HepG2 (cell line): ENCODE measurements around the gene CSNK2A2. TPM values are rescaled to one million over a fixed set of nuclear protein-coding genes. Genes with fewer than 3 reads are reported as not detected.

ENCODE experiments used
- ATAC-seq: fragments of 200-7000 bp; cut with Tn5 transposase; 3 replicates; pipeline ENCODE4 v1.9.1; 2020; ENCODE audit warnings: mild to moderate bottlenecking, moderate library complexity
- BruUV-seq: library from RNA; stranded (reverse); fragments of 400-500 nt; replicated peaks from 2 replicates; lab custom pipeline; 2021; lab: Mats Ljungman, UMichigan
- CTCF ChIA-PET: fragments of 300-600 bp; formaldehyde crosslinking; extraction: SDS; loops from one replicate; lab custom pipeline; 2021; ENCODE audit warnings: low total read pairs, inconsistent platforms, low intra/inter-chr PET ratio; lab: Yijun Ruan, JAX
- POLR2A ChIA-PET: fragments of 350-600 bp; sonication (Branson Sonifier 250); formaldehyde crosslinking; loops from one replicate; lab custom pipeline; 2020; ENCODE audit warnings: antibody characterized with exemption, inconsistent platforms; lab: Yijun Ruan, JAX
- DNase-seq: peaks from one replicate; pipeline ENCODE4 v3.0.0-alpha.2; 2015; ENCODE audit warnings: low spot score
- FAIRE-seq: peaks from 3 replicates; lab custom pipeline; 2011; peaks lifted over from hg19 to GRCh38; lab: Jason Lieb, UNC
- H2AFZ ChIP-seq: one replicate; pipeline ENCODE4 v1.6.1; 2011; ENCODE audit warnings: low read length, inconsistent platforms
- H3K27ac ChIP-seq: fragments of 300-600 bp; 3 replicates; pipeline ENCODE4 v1.8.0; 2011; ENCODE audit warnings: mixed run types, mild to moderate bottlenecking, mixed read lengths, low read length, inconsistent platforms; ENCODE audit not compliant: insufficient read depth; ENCODE audit errors: extremely low read length
- H3K27me3 ChIP-seq, 2 experiments: fragments of 200-600 bp in 1 of 2; 2 replicates in 1 of 2; 3 replicates in 1 of 2; pipeline versions ENCODE4 v1.6.0 to v1.8.0; 2011; ENCODE audit warnings: low read length in 2 of 2, mild to moderate bottlenecking in 2 of 2, moderate library complexity in 2 of 2, inconsistent platforms in 1 of 2; ENCODE audit not compliant: insufficient read depth in 2 of 2, control insufficient read depth in 1 of 2
- H3K36me3 ChIP-seq, 2 experiments: fragments of 200-600 bp in 1 of 2; replicated peaks in 1 of 2; 2 replicates in 1 of 2; 3 replicates in 1 of 2; pipeline versions ENCODE4 v1.5.1 to v1.8.0; 2011; ENCODE audit warnings: low read length in 2 of 2, inconsistent platforms in 1 of 2; ENCODE audit not compliant: insufficient read depth in 2 of 2, control insufficient read depth in 1 of 2
- H3K4me1 ChIP-seq: 2 replicates; pipeline ENCODE4 v1.5.1; 2012; ENCODE audit warnings: low read length, inconsistent platforms; ENCODE audit not compliant: insufficient read depth
- H3K4me2 ChIP-seq: 2 replicates; pipeline ENCODE4 v1.6.0; 2011; ENCODE audit warnings: low read depth, low read length, inconsistent platforms
- H3K4me3 ChIP-seq, 3 experiments: fragments of 200-600 bp in 1 of 3; sonication (generic), shearing (Covaris generic) in 1 of 3; replicated peaks in 1 of 3; 2 replicates each; pipeline ENCODE4 v1.5.1; 2011 to 2016; ENCODE audit warnings: low read length in 3 of 3, inconsistent platforms in 2 of 3, low read depth in 2 of 3, mild to moderate bottlenecking in 2 of 3, control low read depth in 1 of 3, mixed read lengths in 1 of 3; ENCODE audit not compliant: insufficient read depth in 1 of 3
- H3K79me2 ChIP-seq: one replicate; pipeline ENCODE4 v1.6.1; 2011; ENCODE audit warnings: low read length, inconsistent platforms; ENCODE audit not compliant: insufficient read depth
- H3K9ac ChIP-seq: 2 replicates; pipeline ENCODE4 v1.6.0; 2011; ENCODE audit warnings: mild to moderate bottlenecking, low read depth, low read length, inconsistent platforms; ENCODE audit not compliant: insufficient read depth
- H3K9me3 ChIP-seq: 2 replicates; pipeline ENCODE4 v1.5.1; 2012; ENCODE audit warnings: mild to moderate bottlenecking, low read length
- H4K20me1 ChIP-seq: 2 replicates; pipeline ENCODE4 v1.6.0; 2011; ENCODE audit warnings: inconsistent platforms, mild to moderate bottlenecking, low read length, moderate library complexity; ENCODE audit not compliant: insufficient read depth
- AHR ChIP-seq: IDR thresholded peaks from 2 replicates; pipeline ENCODE4 v1.6.1; 2018; ENCODE audit warnings: missing genetic modification reagents, missing compliant biosample characterization
- ATM ChIP-seq: fragments of 450-650 bp; IDR thresholded peaks from 2 replicates; pipeline ENCODE4 v1.7.1; 2017; ENCODE audit warnings: mild to moderate bottlenecking, borderline replicate concordance
- CREB1 ChIP-seq, 2 experiments: fragments of 450-650 bp in 1 of 2; IDR thresholded peaks; 2 replicates each; pipeline ENCODE4 v1.6.1; 2016 to 2017; ENCODE audit warnings: control low read depth in 1 of 2, mild to moderate bottlenecking in 1 of 2, missing compliant biosample characterization in 1 of 2, missing genetic modification characterization in 1 of 2
- RBM22 ChIP-seq: fragments of 200-400 bp; formaldehyde crosslinking; optimal IDR thresholded peaks from 2 replicates; pipeline ENCODE3; 2017; ENCODE audit warnings: mild to moderate bottlenecking, low read length, moderate library complexity
- SMAD3 ChIP-seq: sonication (generic); formaldehyde crosslinking; IDR thresholded peaks from 2 replicates; pipeline ENCODE4 v1.4.0; 2020; ENCODE audit warnings: missing genetic modification reagents
- TBP ChIP-seq: sonication (generic); formaldehyde crosslinking; IDR thresholded peaks from 2 replicates; pipeline ENCODE4 v1.5.0; 2020; ENCODE audit warnings: missing genetic modification reagents
- TEAD3 ChIP-seq: optimal IDR thresholded peaks from 2 replicates; pipeline ENCODE3; 2016; ENCODE audit warnings: borderline replicate concordance
- ZFP90 ChIP-seq: sonication (generic); formaldehyde crosslinking; IDR thresholded peaks from 2 replicates; pipeline ENCODE4 v1.8.0; 2022; ENCODE audit warnings: missing genetic modification reagents, mild to moderate bottlenecking, inconsistent platforms, borderline replicate concordance
- WGBS: methylation state at CpG from one replicate; pipeline ENCODE4 v1.1.6; 2017; ENCODE audit warnings: low lambda C conversion rate; 5-methylcytosine and 5-hydroxymethylcytosine counted together
- in situ Hi-C: cut with HindIII; loops from 2 replicates; pipeline ENCODE4 v1.10.0; 2017; ENCODE audit warnings: low pct_unique_long_range_greater_than_20kb; ENCODE audit not compliant: extremely low pct_ligation_motif_present
- intact Hi-C: fragments of 100-400 bp; cut with micrococcal nuclease; formaldehyde crosslinking; loops from one replicate; pipeline ENCODE4 v1.10.0; 2022; ENCODE audit not compliant: unreplicated experiment
- polyA plus RNA-seq, 8 experiments: library from polyadenylated mRNA; depleted of rRNA in 3 of 8; stranded (reverse) in 7 of 8; unstranded in 1 of 8; fragments of >200 nt; fragmentation: Illumina TruSeq in 4 of 8; extraction: Trizol in 4 of 8; gene quantifications; 2 replicates each; pipeline versions ENCODE4 v1.2.1 to v1.2.3, GENCODE V29; 2011 to 2016; ENCODE audit warnings: low read depth in 4 of 8, missing spikeins in 1 of 8, mixed read lengths in 1 of 8; ENCODE audit not compliant: insufficient read depth in 1 of 8
- total RNA-seq, 5 experiments: library from RNA; depleted of rRNA; stranded (reverse); fragments of >200 nt; fragmentation: Illumina TruSeq; extraction: Trizol; gene quantifications; 2 replicates each; pipeline ENCODE4 v1.2.3, GENCODE V29; 2016; ENCODE audit warnings: low read depth in 1 of 5

CSNK2A2 gene
- total and polyA plus RNA-seq, 2 of the 13 experiments (the other 11 are each of a cell fraction or from before 2014, with no cell fraction given) = 46.4 to 56.9 TPM

- no peaks in the 10 kb centered on the region for H3K9me3 ChIP-seq
- H3K27me3 ChIP-seq = no peaks in the 10 kb centered on the region
- no peak overlapping the region for H2AFZ ChIP-seq
- no peak overlapping the region for H3K27ac ChIP-seq
- in situ Hi-C loops = no loop called here
- H3K4me1 ChIP-seq = no peaks in the 10 kb centered on the region
- H3K4me2 ChIP-seq = no peak overlapping the region
- FAIRE-seq (no peak), ATAC-seq (no peak), DNase-seq (no peak)
- no peak for TF ChIP-seq ATM
- TF ChIP-seq TBP (CRISPR knock-in tag) = no peak
- ChIA-PET POLR2A (no interaction called here), CTCF (no interaction called here)
- 0 out of 2 replicates have a peak, but pooled peaks cover 3% of the 10 kb centered on the region for H4K20me1 ChIP-seq
- intact Hi-C loops = no loop called here
- H3K9ac ChIP-seq = no peak overlapping the region
- no peak overlapping the region for H3K4me3 ChIP-seq
- H3K36me3 ChIP-seq = peaks cover 16 to 90% of the 10 kb centered on the region in 2 experiments
- no TSS peak for BruUV-seq
- H3K79me2 ChIP-seq = peaks cover 11% of the 10 kb centered on the region
- WGBS = 94% methylated on average over 6 of the region's 6 CpGs
Measured at GRCh38 chr16:58186176-58186944, 11.5 kb downstream of the CSNK2A2 start.

GRCh38 chr16:58177353-58177710 lies 20.6 kb downstream of the CSNK2A2 start:
- no peaks in the 10 kb centered on the region for H3K4me1 ChIP-seq
- in situ Hi-C loops = no loop called here
- no peak overlapping the region for H3K9ac ChIP-seq
- H3K79me2 ChIP-seq = peaks cover 6% of the 10 kb centered on the region
- BruUV-seq = no TSS peak
- FAIRE-seq (no peak), ATAC-seq (no peak), DNase-seq (no peak)
- H3K4me3 ChIP-seq = no peak overlapping the region
- no peaks in the 10 kb centered on the region for H3K27me3 ChIP-seq
- H4K20me1 ChIP-seq = no peaks in the 10 kb centered on the region
- H3K27ac ChIP-seq = no peak overlapping the region
- TF ChIP-seq ZFP90 (CRISPR knock-in tag) = no peak
- TF ChIP-seq TEAD3 (CRISPR knock-in tag) = no peak
- TF ChIP-seq RBM22 = peak; percentile 35
- TF ChIP-seq SMAD3 (CRISPR knock-in tag) = no peak
- TF ChIP-seq CREB1 (IDR thresholded peaks at IDR 0.05) = no peak
- TF ChIP-seq CREB1 (CRISPR knock-in tag; IDR thresholded peaks at IDR 0.05) = no peak
- TF ChIP-seq AHR = no peak
- WGBS = 100% methylated on average over 1 of the region's 1 CpG
- no peak overlapping the region for H3K4me2 ChIP-seq
- H3K9me3 ChIP-seq = no peaks in the 10 kb centered on the region
- POLR2A ChIA-PET = no interaction called here
- intact Hi-C loops = no loop called here
- CTCF ChIA-PET = no interaction called here
- peaks cover 19 to 70% of the 10 kb centered on the region in 2 experiments for H3K36me3 ChIP-seq
- H2AFZ ChIP-seq = no peak overlapping the region
